Ishikawa (cell line): ENCODE data around the gene COL28A1.

Source experiments
- CEBPB ChIP-seq: IDR thresholded peaks from 2 replicates; pipeline ENCODE4 v1.6.1; 2012
- CREB1 ChIP-seq: IDR thresholded peaks from 2 replicates; pipeline ENCODE4 v1.6.1; 2012; ENCODE audit warnings: low read depth
- EGR1 ChIP-seq: IDR thresholded peaks from 2 replicates; pipeline ENCODE4 v1.6.1; 2012
- EP300 ChIP-seq: IDR thresholded peaks from 2 replicates; pipeline ENCODE4 v1.6.1; 2012; ENCODE audit warnings: borderline replicate concordance
- FOXM1 ChIP-seq: IDR thresholded peaks from 2 replicates; pipeline ENCODE4 v1.6.1; 2012; ENCODE audit warnings: low read depth, borderline replicate concordance
- MAX ChIP-seq: IDR thresholded peaks from 2 replicates; pipeline ENCODE4 v1.6.1; 2012
- NFIC ChIP-seq: IDR thresholded peaks from 2 replicates; pipeline ENCODE4 v1.6.1; 2012
- RAD21 ChIP-seq: IDR thresholded peaks from 2 replicates; pipeline ENCODE4 v1.6.1; 2012; ENCODE audit warnings: low read depth
- REST ChIP-seq: IDR thresholded peaks from 2 replicates; pipeline ENCODE4 v1.6.1; 2012; ENCODE audit warnings: low read depth, mild to moderate bottlenecking
- TAF1 ChIP-seq: IDR thresholded peaks from 2 replicates; pipeline ENCODE4 v1.6.1; 2012; ENCODE audit warnings: low read depth, mild to moderate bottlenecking
- TCF12 ChIP-seq: IDR thresholded peaks from 2 replicates; pipeline ENCODE4 v1.6.1; 2012; ENCODE audit warnings: low read depth
- TEAD4 ChIP-seq: IDR thresholded peaks from 2 replicates; pipeline ENCODE4 v1.6.1; 2012
- USF1 ChIP-seq: IDR thresholded peaks from 2 replicates; pipeline ENCODE4 v1.6.1; 2012
- YY1 ChIP-seq: IDR thresholded peaks from 2 replicates; pipeline ENCODE4 v1.6.1; 2012; ENCODE audit warnings: low read depth
- ZBTB7A ChIP-seq: IDR thresholded peaks from 2 replicates; pipeline ENCODE4 v1.6.1; 2012; ENCODE audit warnings: low read depth

Gene COL28A1

GRCh38 chr7:7562736-7563135 is 27.1 kb upstream of the COL28A1 start:
- TF ChIP-seq RAD21 (no peak), CREB1 (no peak), CEBPB (no peak), ZBTB7A (no peak), USF1 (no peak), REST (no peak), FOXM1 (no peak), TCF12 (no peak), NFIC (no peak), TAF1 (no peak), YY1 (no peak), EP300 (no peak), TEAD4 (no peak), EGR1 (no peak), MAX (no peak)

- no peak for TF ChIP-seq EP300
- no peak for TF ChIP-seq CREB1
- TF ChIP-seq RAD21: no peak
- TF ChIP-seq YY1: no peak
These were observed 21.6 kb upstream of the COL28A1 start for GRCh38 chr7:7557252-7557651.

GRCh38 chr7:7556852-7557251 is 21.2 kb upstream of the COL28A1 start:
- TF ChIP-seq YY1 (no peak), CEBPB (no peak), NFIC (no peak), TEAD4 (no peak), REST (no peak), EP300 (no peak), MAX (no peak), EGR1 (no peak), TAF1 (no peak), FOXM1 (no peak), RAD21 (no peak), ZBTB7A (no peak), USF1 (no peak), CREB1 (no peak), TCF12 (no peak)

GRCh38 chr7:7554649-7555575 is 19.2 kb upstream of the COL28A1 start:
- TF ChIP-seq YY1 (no peak), NFIC (peak; percentile 56), USF1 (no peak), CREB1 (no peak), EGR1 (no peak), ZBTB7A (no peak), RAD21 (no peak)

GRCh38 chr7:7554021-7554432 is 18.4 kb upstream of the COL28A1 start:
- no peak for TF ChIP-seq YY1
- TF ChIP-seq EGR1: no peak
- TF ChIP-seq TCF12: no peak
- TF ChIP-seq RAD21: no peak
- TF ChIP-seq MAX: no peak
- no peak for TF ChIP-seq USF1
- no peak for TF ChIP-seq NFIC
- TF ChIP-seq EP300: no peak
- no peak for TF ChIP-seq CREB1
- no peak for TF ChIP-seq FOXM1
